Activated T-cell treated with anti-CD3 and anti-CD28 coated beads, Interleukin-2, amount 50 U/mL, for 1 hour (primary cell): ENCODE measurements around the gene POLR2F.
"Not testable (repeated sequence)": the region's sequence is repeated elsewhere in the genome, so short reads cannot be mapped to it uniquely, and the experiment has no call there.

ENCODE experiments used
- DNase-seq: peaks from one replicate; pipeline ENCODE4 v3.0.0-alpha.2; 2020

The POLR2F gene

DNA sequence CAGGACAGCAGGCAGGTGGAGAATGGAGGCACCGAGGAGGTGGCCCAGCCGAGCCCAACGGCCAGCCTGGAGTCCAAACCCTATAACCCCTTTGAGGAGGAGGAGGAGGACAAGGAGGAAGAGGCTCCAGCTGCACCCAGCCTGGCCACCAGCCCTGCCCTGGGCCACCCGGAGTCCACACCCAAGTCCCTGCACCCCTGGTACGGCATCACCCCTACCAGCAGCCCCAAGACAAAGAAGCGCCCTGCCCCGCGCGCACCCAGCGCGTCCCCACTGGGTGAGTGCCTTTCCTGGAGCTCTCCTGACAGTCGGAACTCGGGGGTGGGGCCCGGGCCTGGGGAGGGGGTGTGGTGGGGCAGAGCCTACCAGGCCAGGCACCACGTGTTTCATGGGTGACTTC lies 27.7 kb upstream of the POLR2F start:
- no peak for DNase-seq

DNA sequence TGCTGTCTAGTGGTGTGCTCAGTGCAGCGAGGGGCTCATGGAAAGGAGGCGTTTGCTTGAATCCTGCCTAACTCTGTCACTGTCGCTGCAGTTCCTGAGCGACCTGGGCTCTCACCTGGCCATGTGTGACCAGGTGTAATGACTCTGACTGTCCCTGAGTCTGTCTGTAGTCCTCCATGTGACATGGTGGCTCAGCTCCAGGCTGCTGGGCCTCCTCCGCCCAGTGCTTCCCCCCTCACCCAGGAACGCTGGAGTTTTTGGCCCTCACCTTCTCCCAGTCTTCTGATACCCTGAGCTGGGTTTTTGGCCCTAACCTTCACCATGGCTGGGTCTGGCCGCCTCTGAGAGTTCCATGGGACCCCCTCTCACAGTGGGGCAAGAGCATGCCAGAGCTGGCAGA lies 27.1 kb upstream of the POLR2F start:
- no peak for DNase-seq

DNA sequence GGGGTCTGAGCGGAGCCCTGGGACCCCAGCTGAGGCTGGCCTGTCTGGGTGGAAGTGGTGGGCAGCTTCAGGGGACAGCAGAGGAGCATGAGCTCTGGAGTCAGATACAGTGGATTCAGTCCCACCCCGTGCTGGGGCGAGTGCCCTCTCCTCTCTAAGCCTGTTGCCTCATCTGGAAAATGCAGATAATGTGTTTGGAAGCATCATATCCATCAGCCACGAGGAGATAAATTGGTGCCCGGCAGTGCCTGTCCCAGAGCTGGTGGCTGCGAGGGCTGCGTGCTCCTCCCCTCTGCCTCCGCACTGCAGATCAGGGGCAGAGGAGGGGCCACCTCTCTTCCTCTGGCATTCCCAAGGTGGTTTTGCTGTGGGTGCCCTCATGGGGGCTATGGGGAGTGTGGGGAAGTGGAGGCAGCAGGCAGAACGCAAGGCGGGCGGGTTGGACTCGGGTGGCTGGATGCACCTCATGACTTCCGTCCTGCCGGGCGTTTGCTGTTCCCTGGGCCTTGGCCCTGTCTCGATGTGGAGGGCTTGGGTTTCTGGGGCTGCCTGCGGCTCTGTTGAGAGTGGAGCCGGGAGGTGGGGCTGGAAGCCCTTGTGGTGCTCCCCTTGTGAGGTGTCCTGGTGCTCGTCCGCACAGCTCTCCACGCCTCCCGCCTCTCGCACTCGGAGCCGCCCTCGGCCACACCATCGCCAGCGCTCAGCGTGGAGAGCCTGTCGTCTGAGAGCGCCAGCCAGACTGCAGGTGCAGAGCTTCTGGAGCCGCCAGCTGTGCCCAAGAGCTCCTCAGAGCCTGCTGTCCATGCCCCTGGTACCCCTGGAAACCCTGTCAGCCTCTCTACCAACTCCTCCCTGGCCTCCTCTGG lies 26.5 kb upstream of the POLR2F start:
- DNase-seq: no peak

DNA sequence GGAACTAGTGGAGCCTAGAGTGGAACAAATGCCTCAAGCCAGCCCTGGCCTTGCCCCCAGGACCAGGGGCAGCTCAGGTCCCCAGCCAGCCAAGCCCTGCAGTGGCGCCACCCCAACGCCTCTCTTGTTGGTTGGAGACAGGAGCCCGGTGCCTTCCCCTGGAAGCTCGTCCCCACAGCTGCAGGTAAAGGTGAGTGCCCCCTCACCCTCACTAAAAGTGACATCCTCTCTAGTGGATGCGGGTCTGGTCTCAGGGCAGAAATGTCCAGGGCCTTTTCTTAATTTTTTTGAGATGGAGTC lies 25.9 kb upstream of the POLR2F start:
- no peak for DNase-seq

DNA sequence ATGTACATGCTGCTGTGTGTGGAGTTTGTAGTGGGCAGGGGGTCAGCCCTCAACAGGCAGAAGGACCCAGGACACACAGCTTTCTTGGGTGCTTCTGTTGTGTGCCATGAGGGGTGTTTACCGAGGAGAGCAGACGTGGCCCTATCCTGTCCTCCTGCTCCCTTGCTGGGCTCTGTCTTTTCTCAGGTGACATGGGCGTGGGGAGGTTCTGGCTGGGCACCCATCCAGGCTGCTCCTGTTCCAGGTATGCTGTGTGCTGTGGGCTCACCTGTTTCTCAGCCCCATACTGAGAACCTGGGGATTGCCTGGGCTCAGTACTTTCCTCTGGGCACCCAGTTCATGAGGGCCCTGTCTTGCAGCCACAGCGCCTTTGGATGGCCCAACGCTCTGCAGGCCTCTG lies 24.1 kb upstream of the POLR2F start:
- DNase-seq: no peak

DNA sequence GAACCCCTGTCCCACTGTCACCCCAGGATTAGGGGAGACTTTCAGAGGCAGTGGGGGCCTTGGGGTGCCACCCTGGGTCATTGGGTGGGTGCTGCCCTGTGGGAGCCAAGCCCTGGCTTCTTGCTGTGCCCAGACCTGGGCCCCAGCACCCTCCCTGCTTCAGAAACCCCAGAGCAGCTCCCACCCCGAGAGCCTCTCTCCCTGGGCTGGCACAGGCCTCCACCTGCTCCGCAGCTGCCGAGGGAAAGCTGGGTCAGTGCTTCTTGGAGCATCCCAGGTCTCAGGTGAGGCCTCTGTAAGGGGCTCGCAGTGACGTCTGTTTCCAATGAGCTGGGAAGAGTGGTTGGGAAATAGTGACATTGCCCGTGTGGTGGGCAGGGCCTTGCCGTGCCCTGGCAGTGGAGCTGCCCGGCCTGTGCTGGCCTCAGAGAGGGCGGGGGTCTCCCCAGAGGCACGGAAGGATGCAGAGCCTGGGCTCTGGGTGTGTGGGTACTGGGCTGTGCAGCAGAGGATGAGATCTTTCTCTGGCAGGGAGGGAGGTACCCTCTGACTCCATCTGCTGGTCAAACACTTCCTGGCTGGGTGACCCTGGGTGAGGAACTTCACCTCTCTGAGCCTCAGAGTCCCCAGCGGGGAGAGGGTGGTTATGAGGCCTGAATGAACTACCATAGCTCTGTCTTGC lies 23.1 kb upstream of the POLR2F start:
- DNase-seq: no peak

DNA sequence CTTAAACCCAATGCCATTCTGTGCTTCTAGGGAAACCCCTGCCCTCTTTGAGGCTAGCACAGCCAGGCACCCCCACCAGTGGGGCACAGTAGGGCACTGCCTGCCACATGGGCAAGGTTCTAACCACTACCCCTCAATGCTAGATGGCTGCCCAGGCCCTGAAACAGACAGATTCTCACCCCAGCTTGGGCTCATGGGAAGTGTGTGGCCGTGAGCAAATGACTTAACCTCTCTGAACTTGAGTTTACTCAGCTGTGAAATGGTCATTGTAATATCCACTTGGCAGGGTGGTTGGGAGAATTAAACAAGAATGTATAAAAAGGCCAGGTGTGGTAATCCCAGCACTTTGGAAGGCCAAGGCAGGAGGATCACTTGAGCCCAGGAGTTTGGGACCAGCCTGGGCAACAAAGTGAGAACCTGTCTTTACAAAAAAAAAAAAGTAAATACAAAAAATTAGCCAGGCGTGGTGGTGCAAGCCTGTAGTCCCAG lies 22.5 kb upstream of the POLR2F start:
- DNase-seq: no peak

DNA sequence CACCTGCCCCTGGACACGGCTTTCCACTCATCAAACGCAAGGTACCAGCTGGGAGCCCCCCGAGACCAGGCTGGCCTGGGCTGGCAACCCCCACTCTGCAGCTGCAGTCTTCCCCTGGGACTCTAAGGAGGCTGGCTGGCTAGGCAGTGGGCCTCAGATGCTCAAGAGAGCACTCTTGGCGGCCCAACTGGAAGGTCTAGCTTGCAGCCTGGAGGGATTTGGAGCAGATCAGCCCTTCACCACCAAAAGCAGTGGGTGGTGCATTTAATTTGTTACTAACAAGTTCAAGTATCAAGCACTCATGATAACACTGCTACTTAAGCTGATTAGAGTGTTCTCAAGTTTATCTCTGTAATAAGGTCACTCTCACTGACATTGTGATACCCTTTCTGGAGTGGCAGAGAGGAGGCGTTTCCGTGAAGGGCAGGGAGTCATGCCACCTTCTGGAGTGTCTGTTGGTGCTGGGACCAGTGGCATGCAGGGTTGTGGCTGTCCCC lies 21.6 kb upstream of the POLR2F start:
- no peak for DNase-seq

DNA sequence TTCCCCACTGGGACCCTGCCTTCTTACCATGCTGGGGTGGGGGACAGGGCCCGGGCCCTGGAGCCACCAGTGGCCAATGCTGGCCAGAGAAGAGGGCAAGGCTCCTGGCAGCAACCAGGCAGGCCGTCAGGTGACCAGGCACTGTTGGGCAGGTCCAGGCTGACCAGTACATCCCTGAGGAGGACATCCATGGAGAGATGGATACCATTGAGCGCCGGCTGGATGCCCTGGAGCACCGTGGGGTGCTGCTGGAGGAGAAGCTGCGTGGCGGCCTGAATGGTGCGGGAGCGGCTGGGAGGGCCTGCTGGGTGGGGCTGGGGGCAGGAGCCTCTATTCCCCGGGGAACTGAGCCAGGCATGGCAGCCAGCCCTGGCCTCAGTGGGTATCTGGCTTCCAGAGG lies 21.1 kb upstream of the POLR2F start:
- DNase-seq: no peak

DNA sequence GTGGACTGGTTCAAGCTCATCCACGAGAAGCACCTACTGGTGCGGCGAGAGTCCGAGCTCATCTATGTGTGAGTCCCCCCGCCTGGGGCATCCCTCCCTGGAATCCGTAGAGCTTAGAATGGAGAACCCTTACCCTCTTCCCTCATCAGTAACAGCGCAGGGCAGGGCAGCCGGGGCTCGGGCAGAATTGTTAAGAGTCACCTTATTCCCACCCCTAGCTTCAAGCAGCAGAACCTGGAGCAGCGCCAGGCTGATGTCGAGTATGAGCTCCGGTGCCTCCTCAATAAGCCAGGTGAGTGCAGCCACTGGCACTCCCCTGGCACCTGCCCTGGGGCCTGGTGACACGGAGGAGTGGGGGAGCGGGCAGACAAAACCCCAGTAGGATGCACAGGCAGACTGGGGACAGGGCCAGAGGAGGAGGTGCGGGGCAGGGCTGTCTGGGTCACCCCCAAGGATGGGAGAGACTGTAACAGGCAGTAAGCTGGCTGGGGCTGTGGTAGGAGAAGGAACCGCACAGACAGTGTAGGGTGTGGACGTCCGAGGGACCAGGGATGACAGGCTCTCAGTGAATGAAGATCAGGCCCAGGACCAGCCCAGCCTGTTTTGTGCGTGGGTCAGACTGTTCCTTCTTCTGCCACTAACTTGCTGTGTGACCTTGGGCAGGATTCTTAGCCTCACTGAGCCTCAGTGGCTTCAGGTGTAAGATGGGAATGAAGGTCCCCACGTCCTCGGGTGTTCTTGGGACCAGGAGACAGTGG lies 20.5 kb upstream of the POLR2F start:
- no peak for DNase-seq

DNA sequence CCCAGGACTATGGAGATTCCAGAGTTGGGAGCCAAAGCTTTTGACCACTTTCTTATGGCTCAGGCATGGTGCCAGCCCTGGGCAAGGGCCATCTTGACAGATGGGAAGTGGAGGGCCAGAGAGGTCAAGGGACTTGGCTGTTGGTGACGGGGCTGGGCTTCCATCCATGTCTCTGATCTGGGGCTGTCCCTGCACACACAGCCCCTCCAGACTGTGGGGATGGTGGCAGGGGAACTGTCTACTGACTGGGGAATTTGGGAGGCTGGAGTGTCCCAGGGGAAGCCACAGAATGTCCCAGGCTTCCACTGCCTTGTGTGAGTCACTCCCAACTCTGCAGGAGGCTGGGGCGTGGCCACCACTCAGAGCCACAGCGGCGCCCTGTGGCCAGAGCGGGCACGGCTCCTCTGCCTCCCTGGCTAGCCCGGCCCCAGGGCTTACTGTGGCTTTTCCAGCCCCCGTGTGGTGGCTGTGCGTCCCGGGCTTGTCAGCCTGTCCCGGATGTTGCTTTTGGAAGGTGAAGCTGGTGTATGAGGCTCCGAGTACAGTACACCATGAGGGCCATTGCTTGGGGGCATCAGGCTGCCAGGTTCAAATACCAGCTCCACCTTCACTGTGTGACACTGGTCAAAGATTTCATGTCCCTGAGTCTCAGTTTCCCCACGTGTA lies 19.7 kb upstream of the POLR2F start:
- peak; percentile 87 for DNase-seq

DNA sequence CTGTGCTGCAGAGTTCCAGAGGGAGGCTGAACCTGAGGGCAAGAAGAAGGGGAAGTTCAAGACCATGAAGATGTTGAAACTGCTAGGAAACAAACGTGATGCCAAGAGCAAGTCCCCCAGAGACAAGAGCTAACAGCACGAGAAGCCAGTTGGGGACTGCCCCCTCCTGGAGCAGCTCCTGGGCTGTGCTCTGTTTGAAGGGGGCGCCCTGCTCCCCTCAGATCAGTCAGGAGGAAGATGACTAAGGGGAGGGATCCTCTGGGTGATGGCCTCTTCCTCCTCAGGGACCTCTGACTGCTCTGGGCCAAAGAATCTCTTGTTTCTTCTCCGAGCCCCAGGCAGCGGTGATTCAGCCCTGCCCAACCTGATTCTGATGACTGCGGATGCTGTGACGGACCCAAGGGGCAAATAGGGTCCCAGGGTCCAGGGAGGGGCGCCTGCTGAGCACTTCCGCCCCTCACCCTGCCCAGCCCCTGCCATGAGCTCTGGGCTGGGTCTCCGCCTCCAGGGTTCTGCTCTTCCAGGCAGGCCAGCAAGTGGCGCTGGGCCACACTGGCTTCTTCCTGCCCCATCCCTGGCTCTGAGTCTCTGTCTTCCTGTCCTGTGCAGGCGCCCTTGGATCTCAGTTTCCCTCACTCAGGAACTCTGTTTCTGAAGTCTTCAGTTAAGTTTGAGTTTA lies 12.7 kb upstream of the POLR2F start:
- DNase-seq: no peak

DNA sequence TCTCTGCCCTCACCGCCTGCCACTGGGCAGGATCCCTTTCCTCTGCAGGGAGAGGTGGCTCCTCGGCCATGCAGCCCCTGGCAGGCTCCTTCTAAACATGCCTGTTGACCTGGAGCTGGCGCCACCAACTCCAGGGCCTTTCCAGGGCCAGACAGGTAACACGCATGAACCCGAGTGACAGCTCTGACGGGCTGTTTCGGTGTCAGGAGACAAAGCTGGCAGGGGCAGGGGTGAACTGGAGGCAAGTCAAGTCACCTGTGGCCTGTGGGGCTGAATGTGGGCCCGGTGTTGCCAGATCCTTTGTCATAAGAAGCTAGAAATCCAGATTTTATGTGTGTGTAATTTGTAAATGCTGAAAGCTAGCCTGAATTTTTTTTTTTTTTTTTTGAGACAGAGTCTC lies 11.4 kb upstream of the POLR2F start:
- DNase-seq: no peak

DNA sequence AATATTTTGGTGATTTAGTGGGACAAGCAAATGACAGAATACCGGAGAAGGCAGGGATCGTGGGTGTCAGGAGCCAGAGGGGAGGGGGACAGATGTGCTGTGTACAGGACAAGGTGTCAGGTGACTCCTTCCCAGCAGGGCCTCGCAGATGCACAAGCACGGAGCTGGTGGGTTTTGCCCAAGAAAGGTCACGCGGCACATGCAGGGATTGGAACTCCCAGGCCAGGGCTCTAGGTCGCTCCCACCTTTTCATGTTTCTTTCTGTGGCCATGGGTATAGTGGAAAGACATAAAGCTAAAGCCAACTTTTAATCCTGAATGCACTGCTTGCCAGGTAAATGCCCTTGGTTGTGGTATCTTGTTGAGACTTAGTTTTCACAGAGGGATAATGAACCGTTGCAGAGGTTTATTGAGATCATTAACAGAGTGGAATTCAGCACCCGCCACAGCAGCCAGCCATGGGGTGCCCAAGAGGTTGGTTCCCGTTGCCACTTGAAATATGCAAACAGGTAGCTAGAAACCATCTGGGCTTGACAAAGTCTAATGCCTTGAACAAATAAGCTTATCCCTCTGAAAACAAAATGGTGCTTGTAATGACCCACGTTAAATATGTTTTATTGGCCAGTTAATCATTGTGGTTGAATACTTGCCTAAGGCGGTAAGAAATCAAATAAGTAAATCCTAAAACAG lies 10.2 kb upstream of the POLR2F start:
- DNase-seq: no peak

DNA sequence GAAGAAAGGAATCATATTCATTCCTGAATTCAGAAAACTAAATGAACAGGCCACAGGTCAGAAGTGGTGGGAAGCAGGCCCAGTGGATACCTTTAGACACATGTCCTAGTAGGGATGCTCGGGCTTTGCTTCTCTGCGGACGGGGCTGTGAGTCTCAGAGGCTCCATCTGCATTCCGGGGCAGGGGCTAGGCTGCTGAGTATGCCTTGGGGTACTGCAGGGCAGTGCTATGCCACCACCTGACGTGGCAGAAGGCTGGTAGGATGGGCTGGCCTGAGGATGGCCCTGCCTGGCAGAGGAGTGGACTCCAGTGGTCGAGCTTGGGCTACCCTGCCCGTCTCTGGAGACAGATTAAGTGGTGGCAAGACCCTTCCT lies 9.7 kb upstream of the POLR2F start:
- DNase-seq: no peak

DNA sequence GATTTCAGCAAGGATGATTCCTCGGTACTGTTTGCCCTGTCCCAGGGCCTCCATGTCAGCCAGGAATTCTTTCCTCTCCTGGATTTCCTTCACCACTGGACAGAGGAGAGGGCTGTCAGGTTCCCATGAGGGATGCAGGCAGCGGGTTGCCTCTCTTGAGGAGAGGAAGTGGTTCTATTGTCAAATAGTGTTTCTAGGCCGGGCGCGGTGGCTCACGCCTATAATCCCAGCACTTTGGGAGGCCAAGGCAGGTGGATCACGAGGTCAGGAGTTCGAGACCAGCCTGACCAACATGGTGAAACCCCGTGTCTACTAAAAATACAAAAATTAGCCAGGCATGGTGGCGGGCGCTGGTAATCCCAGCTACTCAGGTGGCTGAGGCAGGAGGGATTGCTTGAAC lies 9.1 kb upstream of the POLR2F start:
- not testable (repeated sequence) for DNase-seq

DNA sequence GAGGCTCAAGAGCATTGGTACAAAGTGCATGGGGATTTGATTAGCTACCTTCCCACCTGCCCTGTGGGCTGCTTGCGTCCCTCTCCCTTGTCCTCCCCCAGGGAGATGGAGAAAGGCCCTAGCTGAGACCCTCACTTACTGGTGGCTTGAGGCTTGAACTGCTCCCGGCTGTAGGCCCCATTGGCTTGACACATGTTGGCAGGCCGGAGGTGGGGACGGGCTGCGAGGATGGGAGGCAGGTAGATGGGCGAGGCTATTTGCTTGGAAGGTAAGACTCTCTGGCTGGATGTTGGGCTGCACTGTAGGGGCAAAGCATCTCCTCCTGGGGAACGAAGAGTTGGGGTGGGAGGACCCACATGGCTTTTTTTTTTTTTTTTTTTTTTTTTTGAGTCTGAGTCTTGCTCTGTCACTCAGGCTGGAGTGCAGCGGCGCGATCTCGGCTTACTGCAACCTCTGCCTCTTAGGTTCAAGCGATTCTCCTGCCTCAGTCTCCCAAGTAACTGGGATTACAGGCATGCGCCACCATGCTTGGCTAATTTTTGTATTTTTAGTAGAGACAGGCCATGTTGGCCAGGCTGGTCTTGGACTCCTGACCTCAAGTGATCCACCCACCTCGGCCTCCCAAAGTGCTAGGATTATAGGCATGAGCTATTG lies 6.2 kb upstream of the POLR2F start:
- DNase-seq: not testable (repeated sequence)

DNA sequence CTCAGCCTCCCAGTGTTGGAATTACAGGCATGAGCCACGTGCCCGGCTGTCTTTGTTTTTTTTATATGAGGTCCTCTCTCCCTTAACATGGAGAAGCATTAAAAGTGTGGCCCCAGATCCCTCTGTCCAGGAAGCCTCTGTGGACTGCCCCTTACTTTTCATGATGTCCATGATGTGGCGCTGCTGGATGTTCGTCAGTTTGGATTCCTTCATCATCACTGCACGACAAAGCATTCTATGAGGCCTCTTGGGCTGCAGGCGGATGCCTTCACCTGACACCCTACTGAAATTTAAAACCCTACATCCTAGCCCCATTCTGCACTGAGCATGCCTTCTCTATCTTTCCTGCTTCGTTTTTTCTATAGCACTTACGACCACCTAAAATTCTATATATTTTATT lies 2.2 kb upstream of the POLR2F start:
- no peak for DNase-seq

DNA sequence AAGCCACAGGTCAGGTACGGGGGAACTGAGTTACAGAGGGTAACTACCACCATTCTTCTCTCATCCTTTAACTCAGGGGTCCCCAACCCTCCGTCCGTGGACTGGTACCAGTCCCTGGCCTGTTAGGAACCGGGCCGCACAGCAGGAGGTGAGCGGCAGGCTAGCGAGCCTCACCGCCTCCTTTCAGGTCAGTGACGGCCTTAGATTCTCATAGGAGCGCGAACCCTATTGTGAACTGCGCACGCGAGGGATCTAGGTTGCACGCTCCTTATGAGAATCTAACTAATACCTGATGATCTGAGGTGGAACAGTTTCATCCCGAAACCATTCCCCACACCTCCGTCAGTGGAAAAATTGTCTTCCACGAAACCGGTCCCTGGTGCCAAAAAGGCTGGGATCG lies 870 bp upstream of the POLR2F start:
- not testable (repeated sequence) for DNase-seq

DNA sequence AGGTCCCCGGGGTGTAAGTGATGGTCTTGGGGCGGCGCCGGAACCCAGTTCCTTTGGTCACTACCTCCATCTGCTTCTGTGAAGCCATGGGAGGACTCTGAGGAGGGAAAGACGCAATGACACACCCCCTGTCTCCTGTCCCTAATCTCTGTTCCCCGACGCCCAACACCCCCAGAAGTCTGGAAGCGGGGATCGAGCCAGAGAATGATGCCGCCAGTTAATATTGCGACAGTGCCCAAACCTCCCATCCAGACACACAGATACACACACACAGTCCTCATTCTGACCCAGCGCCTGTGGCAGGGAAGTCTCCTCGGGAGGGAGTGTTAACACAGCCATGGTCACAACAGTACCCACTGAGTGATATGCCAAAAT lies 450 bp upstream of the POLR2F start:
- no peak for DNase-seq

DNA sequence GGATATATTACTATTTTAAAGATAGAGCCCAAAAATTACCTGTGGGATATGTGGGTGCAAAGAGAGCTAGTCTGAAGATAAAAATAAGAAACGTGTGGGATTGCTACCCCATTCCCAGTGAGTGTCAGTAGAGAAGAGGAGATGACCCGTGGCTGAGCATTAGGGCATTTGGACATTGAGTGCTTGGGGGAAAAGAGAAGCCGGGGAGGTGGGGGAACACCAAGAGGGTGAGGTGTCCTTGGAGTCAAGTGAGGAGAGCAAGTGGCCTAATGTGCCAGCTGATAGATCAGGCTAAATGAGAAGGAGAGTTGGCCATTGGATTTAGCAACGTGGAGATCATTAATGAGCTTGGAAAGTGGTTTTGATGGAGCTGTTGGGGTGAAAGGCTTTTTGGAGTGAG lies 1.2 kb downstream of the POLR2F start:
- DNase-seq: no peak
